ENCODE data around the gene BUB1B. TPM values are rescaled to one million over a fixed set of nuclear protein-coding genes. Genes with fewer than 3 reads are reported as not detected.
"Not testable (repeated sequence)": the region's sequence is repeated elsewhere in the genome, so short reads cannot be mapped to it uniquely, and the experiment has no call there.

BUB1B gene
- total RNA-seq, 1 donor from 2014 or later = 0.79 TPM

GRCh38 chr15:40150163-40150925, 10.5 kb upstream of the BUB1B start:
- FAIRE-seq (peak; percentile 43), DNase-seq (ENCODE audit: low read depth) (peak; percentile 96)
- no peaks in the 10 kb centered on the region for H3K36me3 ChIP-seq (ENCODE audit: control insufficient read depth, insufficient read depth, low read length)
- H3K4me3 ChIP-seq (ENCODE audit: low read depth, low read length) = no peak overlapping the region
- TF ChIP-seq CTCF (IDR thresholded peaks at IDR 0.05; ENCODE audit: insufficient read depth, low read length, severe bottlenecking) = no peak
- H3K27me3 ChIP-seq (ENCODE audit: control insufficient read depth, insufficient read depth, low read length) = no peaks in the 10 kb centered on the region

GRCh38 chr15:40151499-40151898, 9.4 kb upstream of the BUB1B start:
- no peak for DNase-seq (ENCODE audit: low read depth)
- no peak for FAIRE-seq
- no peak for TF ChIP-seq CTCF (IDR thresholded peaks at IDR 0.05; ENCODE audit: insufficient read depth, low read length, severe bottlenecking)
- Histone ChIP-seq H3K27me3 (ENCODE audit: control insufficient read depth, insufficient read depth, low read length) (no peaks in the 10 kb centered on the region), H3K36me3 (ENCODE audit: control insufficient read depth, insufficient read depth, low read length) (no peaks in the 10 kb centered on the region), H3K4me3 (ENCODE audit: low read depth, low read length) (no peak overlapping the region)

- FAIRE-seq = no peak
- no peaks in the 10 kb centered on the region for H3K36me3 ChIP-seq (ENCODE audit: control insufficient read depth, insufficient read depth, low read length)
- no peak for TF ChIP-seq CTCF (IDR thresholded peaks at IDR 0.05; ENCODE audit: insufficient read depth, low read length, severe bottlenecking)
- no peak overlapping the region for H3K4me3 ChIP-seq (ENCODE audit: low read depth, low read length)
- no peaks in the 10 kb centered on the region for H3K27me3 ChIP-seq (ENCODE audit: control insufficient read depth, insufficient read depth, low read length)
- peak; percentile 74 for DNase-seq (ENCODE audit: low read depth)
Observed at GRCh38 chr15:40151991-40152390, 8.9 kb upstream of the BUB1B start.

GRCh38 chr15:40154821-40155220, 6.0 kb upstream of the BUB1B start:
- H3K27me3 ChIP-seq (ENCODE audit: control insufficient read depth, insufficient read depth, low read length); H3K36me3 ChIP-seq (ENCODE audit: control insufficient read depth, insufficient read depth, low read length); DNase-seq (ENCODE audit: low read depth); H3K4me3 ChIP-seq (ENCODE audit: low read depth, low read length): not testable (repeated sequence)
- peak; percentile 36 for FAIRE-seq

GRCh38 chr15:40155270-40155910, 5.5 kb upstream of the BUB1B start:
- DNase-seq (ENCODE audit: low read depth) (peak; percentile 81), FAIRE-seq (no peak)

More at GRCh38 chr15:40155270-40155910, 5.5 kb upstream of the BUB1B start:
- no peaks in the 10 kb centered on the region for H3K36me3 ChIP-seq (ENCODE audit: control insufficient read depth, insufficient read depth, low read length)
- no peaks in the 10 kb centered on the region for H3K27me3 ChIP-seq (ENCODE audit: control insufficient read depth, insufficient read depth, low read length)
- TF ChIP-seq CTCF (IDR thresholded peaks at IDR 0.05; ENCODE audit: insufficient read depth, low read length, severe bottlenecking) = no peak
- H3K4me3 ChIP-seq (ENCODE audit: low read depth, low read length) = no peak overlapping the region

Measured in bronchial epithelial cell (primary cell).